ENCODE measurements around the gene ARMH4.

The ARMH4 gene

DNA sequence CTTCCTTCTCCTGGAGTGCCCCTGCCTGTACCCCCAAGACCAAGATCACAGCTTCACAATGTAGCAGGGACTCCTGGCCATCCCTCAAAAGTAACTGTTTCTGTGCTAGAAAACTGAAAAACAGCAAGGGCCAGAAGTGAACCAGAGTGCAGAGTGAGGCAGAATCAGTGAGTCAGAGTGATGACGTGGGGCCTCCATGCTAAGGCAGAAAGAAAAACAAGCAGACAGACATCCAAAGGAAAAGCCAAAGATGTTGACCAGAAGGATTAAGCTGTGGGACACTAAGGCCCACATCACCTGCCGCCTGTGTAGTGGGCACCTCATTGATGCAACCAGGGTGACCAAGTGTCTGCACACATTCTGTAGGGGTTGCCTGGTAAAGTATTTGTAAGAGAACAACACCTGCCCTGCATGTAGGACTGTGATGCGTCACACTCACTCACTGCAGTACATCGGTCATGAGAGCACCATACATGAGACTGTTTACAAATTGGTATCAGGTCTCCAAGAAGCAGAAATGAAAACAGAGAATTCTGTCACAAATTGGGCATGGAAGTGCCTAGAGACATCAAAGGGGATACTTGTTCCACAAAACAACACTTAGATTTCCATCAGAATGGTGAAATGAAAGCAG lies 51.2 kb downstream of the ARMH4 start:
- DNase-seq (ENCODE audit: low read depth) = no peak

GRCh38 chr14:58099682-58100081 lies 52.3 kb downstream of the ARMH4 start:
- no peak for DNase-seq (ENCODE audit: low read depth)

DNA sequence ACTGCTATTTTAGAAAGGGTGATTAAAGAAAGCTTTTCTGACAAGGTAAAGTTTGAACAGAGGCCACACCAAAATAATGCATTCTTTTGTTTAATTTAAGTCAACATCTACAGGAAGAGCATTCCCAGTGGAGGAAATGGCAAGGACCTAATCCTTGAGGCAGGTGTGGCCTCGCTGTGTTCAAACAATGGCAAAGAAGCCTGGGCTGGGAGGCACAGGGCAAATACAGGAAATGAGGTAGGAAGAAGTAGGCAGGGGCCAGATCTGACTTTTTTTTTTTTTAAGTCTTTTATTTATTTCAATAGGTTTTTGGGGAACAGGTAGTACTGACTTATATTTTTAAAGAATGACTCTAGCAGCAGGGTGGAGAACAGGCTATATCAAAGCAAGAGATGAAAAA lies 53.5 kb downstream of the ARMH4 start:
- no peak for DNase-seq (ENCODE audit: low read depth)

- no peak for DNase-seq (ENCODE audit: low read depth)
Measured at GRCh38 chr14:58096731-58097130, 55.3 kb downstream of the ARMH4 start.

GRCh38 chr14:58091883-58092630 lies 60.0 kb downstream of the ARMH4 start:
- no peak for DNase-seq (ENCODE audit: low read depth)

DNA sequence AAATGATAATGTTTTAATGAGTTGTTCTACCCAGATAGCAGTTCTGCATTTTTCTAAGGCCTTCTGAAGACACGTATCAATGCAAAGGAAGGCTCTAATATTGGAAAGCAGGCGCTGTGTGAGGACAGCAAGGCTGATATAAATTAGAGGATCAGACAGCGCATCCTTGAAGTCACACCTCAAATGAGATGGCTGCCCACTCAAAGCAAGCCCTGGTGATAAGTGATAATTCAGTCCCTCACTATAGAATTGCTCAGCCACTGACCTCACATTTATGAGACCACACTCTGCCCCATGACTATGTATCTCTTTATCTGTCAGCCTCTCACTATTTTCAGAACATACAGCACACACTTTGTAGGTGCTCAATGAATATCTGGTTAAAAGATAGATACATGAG lies 62.4 kb downstream of the ARMH4 start:
- DNase-seq (ENCODE audit: low read depth) = no peak

GRCh38 chr14:58088961-58089360 lies 63.1 kb downstream of the ARMH4 start:
- no peak for DNase-seq (ENCODE audit: low read depth)

DNA sequence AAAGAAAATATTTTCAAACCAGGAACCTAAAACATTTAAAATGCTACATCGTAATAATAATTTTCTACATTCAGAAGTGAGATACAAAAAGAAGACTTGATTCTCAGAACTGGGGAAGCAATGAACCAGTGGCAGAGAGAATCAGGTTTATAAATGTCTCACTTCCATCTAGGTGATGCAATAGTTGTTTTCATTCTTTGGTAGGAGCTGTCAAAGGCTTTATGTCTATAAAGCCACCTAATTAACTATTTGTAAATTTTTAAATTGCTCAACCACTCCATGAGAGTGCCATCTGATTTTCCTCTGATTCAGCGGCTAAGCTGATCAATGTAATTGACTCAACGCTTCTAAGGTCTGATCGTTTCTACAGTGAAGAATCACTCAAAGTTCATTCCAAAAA lies 66.1 kb downstream of the ARMH4 start:
- no peak for DNase-seq (ENCODE audit: low read depth)

- DNase-seq (ENCODE audit: low read depth) = no peak
Measured at GRCh38 chr14:58082491-58083098, 69.4 kb downstream of the ARMH4 start.

DNA sequence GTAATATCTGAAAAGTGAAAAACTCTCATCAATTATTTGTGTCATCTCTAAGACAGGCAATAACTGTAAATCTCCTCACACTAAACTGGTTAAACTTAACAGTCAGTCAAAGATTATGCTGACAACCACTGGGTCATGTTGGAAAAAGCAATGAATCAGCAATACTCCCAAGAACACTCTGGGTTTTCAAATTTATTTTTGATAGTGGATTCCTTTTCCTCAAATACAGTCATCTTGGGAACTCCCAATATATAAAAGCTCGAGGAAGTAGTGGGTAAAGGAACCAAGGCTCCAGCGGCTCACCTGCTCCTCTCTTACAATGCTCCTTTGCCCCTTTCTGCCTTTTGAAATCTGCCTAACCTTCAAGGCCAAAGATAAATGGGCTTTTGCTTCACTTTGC lies 70.0 kb downstream of the ARMH4 start:
- no peak for DNase-seq (ENCODE audit: low read depth)

DNA sequence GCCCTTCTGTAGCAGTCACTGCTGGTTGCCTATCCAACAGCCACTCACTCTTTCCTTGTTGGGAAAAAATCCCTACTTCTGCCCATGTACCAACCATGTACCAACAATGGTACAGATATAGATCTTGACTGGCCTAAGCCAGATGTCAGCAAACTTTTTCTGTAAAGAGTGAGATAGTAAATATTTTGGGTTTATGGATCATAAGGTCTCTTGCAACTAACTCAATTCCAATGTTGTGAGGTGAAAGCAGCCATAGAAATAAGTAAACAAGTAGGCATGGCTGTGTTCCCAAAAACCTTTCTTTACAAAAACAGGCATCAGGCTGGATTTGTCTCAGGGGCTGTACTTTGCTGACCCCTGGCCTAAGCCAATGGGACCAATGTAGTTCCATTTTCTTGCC lies 73.5 kb downstream of the ARMH4 start:
- no peak for DNase-seq (ENCODE audit: low read depth)

- DNase-seq (ENCODE audit: low read depth) = no peak
Measured at GRCh38 chr14:58078068-58078467, 73.9 kb downstream of the ARMH4 start.

DNA sequence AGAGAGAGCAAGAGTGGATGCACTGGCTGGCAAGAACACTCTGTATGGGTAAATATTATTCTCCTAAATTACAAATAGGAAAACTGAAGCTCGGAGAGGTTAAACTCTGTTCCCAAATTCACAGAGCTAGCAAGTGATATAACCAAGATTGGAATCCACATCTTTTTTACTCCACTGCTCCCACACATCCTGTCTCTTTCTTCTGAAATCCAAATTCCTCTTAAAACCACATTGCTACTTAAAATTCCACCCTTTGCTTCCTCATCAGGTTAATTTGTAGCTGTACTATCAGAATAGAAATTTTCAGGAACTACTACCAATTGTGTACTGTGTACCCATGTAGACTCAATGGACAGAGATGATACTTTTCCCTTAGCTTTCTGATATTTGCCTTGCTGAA lies 74.4 kb downstream of the ARMH4 start:
- no peak for DNase-seq (ENCODE audit: low read depth)

- no peak for DNase-seq (ENCODE audit: low read depth)
Measured at GRCh38 chr14:58073516-58073915, 78.5 kb downstream of the ARMH4 start.

DNA sequence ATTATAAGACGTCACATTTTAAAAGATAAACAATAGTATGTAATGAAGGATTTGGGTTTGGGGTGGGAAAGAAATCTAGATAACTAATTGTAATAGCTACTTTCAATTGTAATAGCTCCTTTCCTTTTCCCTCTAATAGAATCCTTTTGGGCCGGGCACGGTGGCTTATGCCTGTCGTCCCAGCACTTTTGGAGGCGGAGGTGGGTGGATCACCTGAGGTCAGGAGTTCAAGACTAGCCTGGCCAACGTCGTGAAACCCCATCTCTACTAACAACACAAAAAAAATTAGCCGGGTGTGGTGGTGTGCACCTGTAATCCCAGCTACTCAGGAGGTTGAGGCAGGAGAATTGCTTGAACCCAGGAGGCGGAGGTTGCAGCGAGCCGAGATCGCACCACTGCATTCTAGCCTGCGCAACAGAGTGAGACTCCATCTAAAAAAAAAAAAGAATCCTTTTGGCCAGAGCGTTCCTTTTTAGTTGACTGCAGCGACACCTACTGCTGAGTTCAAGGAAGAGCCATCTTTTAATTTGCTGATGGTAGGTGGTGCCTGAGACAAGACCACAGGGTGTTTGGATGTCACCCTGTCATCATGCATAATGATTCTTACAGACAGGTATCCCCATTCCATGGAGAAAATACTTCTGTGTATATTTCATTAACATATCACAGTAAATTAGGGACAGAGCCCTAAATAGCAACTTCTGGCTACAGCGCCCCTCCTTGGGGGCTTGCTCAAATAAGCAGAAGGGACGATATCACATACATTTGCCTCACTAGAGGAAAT lies 79.5 kb downstream of the ARMH4 start:
- DNase-seq (ENCODE audit: low read depth) = no peak

- no peak for DNase-seq (ENCODE audit: low read depth)
Measured at GRCh38 chr14:58071341-58071740, 80.7 kb downstream of the ARMH4 start.

- DNase-seq (ENCODE audit: low read depth) = no peak
Measured at GRCh38 chr14:58068306-58068705, 83.7 kb downstream of the ARMH4 start.

DNA sequence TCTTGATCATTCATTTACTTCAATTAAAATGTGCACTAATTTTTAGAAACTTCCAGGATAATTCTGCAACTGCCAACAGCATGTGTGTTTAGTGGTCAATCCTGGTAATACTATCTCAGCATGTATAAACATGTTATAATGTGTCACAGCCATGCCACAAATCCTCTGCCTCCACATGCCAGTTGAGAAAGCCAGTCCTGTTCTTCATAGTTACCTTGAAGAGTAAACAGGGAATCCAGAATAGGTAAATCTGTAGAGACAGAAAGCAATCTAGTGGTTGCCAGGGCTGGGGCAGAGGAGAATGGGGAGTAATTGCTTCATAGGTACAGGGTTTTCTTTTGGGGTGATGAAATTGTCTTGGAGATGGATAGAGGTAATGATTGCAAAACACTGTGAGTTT lies 85.9 kb downstream of the ARMH4 start:
- DNase-seq (ENCODE audit: low read depth) = no peak

GRCh38 chr14:58061581-58061980 lies 90.4 kb downstream of the ARMH4 start:
- no peak for DNase-seq (ENCODE audit: low read depth)

DNA sequence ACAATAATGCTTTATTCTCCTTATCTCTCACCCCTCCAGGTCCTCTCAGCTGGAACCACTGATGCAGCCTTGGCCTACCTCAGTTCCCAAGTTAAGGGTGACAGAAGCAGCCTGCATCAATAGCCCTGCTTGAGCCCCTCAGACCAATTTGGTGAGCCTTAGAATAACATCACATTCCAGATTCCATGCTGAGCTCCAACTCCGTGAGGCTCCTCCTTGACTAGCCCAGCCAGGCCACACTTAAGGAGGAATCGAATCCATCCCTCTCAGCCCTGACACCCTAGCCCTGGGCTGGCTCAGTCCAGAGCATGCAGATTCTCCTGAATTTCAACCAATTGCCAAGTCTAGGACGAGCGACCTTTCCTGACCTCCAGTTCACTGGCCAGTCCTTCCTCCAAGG lies 91.1 kb downstream of the ARMH4 start:
- DNase-seq (ENCODE audit: low read depth) = no peak

DNA sequence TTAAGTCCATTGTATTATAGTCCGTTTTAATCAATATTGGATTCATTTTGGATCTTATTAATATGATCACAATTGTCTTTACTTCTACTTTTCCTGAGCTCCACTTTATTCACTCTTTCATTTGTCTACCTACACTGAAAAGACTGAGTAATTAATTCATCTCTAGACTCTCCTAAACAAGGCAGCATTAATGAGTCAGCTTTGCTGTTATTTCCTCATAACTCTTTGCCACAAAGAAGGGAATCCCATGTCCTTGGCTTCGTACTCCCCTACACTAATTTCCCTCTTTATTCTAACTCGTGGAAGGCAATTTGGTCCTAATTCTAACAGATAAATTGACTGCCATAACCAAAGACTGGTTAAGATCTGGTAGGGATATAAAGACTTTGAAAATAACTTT lies 91.9 kb downstream of the ARMH4 start:
- no peak for DNase-seq (ENCODE audit: low read depth)

GRCh38 chr14:58059126-58059525 lies 92.9 kb downstream of the ARMH4 start:
- DNase-seq (ENCODE audit: low read depth) = no peak

GRCh38 chr14:58055497-58056010 lies 96.5 kb downstream of the ARMH4 start:
- DNase-seq (ENCODE audit: low read depth) = no peak

All from T-helper 22 cell (primary cell).